ENCODE results near the gene FGGY. TPM values are rescaled to one million over a fixed set of nuclear protein-coding genes. Genes with fewer than 3 reads are reported as not detected.
"Not testable (repeated sequence)": the region's sequence is repeated elsewhere in the genome, so short reads cannot be mapped to it uniquely, and the experiment has no call there.

The FGGY gene
- polyA plus RNA-seq, 10 donors: 9.1 to 15.3 (median 12.5) TPM

GRCh38 chr1:59506952-59507351 is 210.1 kb downstream of the FGGY start:
- peak in 1 of 3 donors; percentile 44 for DNase-seq

GRCh38 chr1:59509341-59509875 is 212.5 kb downstream of the FGGY start:
- DNase-seq: peak in 2 of 3 donors; percentile 38 to 73

GRCh38 chr1:59510249-59510648 is 213.4 kb downstream of the FGGY start:
- DNase-seq: no peak

GRCh38 chr1:59511476-59512465 is 214.9 kb downstream of the FGGY start:
- no peak for DNase-seq

GRCh38 chr1:59512702-59513101 is 215.8 kb downstream of the FGGY start:
- no peak for DNase-seq

- DNase-seq: no peak
These were observed 217.4 kb downstream of the FGGY start for GRCh38 chr1:59514061-59514909.

- no peak for DNase-seq
These were observed 220.0 kb downstream of the FGGY start for GRCh38 chr1:59516881-59517280.

GRCh38 chr1:59520194-59520593 is 223.3 kb downstream of the FGGY start:
- DNase-seq: peak; percentile 37 to 52 (median 44)

GRCh38 chr1:59520827-59521418 is 224.0 kb downstream of the FGGY start:
- peak in 2 of 3 donors; percentile 42 to 63 for DNase-seq

- no peak for DNase-seq
These were observed 224.6 kb downstream of the FGGY start for GRCh38 chr1:59521456-59521855.

GRCh38 chr1:59522925-59523505 is 226.1 kb downstream of the FGGY start:
- no peak for DNase-seq

GRCh38 chr1:59523745-59524450 is 227.0 kb downstream of the FGGY start:
- DNase-seq: no peak

- DNase-seq: no peak
These were observed 229.3 kb downstream of the FGGY start for GRCh38 chr1:59526240-59526639.

- DNase-seq: no peak
These were observed 231.6 kb downstream of the FGGY start for GRCh38 chr1:59528471-59528870.

- DNase-seq: no peak
These were observed 232.0 kb downstream of the FGGY start for GRCh38 chr1:59528900-59529299.

- DNase-seq: no peak
These were observed 233.2 kb downstream of the FGGY start for GRCh38 chr1:59530119-59530518.

- no peak for DNase-seq
These were observed 235.2 kb downstream of the FGGY start for GRCh38 chr1:59532102-59532501.

- not testable (repeated sequence) for DNase-seq
These were observed 241.6 kb downstream of the FGGY start for GRCh38 chr1:59538476-59538875.

- no peak for DNase-seq
These were observed 243.2 kb downstream of the FGGY start for GRCh38 chr1:59539961-59540681.

GRCh38 chr1:59541161-59541560 is 244.3 kb downstream of the FGGY start:
- no peak for DNase-seq

All from muscle of back (tissue), 11 donors.